Lower leg skin (tissue), 3 donors: ENCODE results near the gene CHKA.

ENCODE experiments used
- POLR2A ChIP-seq, 2 donors: fragments of 450-650 bp; IDR thresholded peaks; one replicate each; pipeline ENCODE4 v1.6.1; 2016 to 2017; ENCODE audit warnings: antibody characterized with exemption in 2 of 2, mild to moderate bottlenecking in 1 of 2, moderate library complexity in 1 of 2
- TF ChIP-seq, protein P1 (sequence below), 3 donors: fragments of 450-650 bp; IDR thresholded peaks; one replicate each; pipeline ENCODE4 v1.5.1; 2016; ENCODE audit warnings: antibody characterized with exemption in 3 of 3, mild to moderate bottlenecking in 3 of 3, moderate library complexity in 2 of 3

DNA sequence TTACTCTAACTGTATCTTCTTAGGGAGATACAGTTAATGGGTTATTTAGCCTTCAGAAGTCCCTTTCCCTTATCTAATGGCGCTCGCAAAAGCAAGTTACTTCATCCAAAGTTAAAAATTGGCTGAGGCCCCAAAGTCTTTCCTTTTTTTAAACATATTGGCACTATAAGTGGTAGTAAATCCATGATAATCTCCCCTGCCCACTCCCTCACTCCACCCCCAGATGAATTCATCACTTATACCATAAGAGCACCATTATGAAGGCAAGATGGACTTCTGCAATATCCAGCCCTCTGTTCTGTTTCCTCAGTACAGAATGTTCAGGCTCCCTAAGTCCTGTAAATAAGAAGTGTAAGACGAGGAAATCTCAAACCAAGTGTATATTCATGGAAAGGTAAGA lies 37.7 kb downstream of the CHKA start:
- TF ChIP-seq, protein P1, sequence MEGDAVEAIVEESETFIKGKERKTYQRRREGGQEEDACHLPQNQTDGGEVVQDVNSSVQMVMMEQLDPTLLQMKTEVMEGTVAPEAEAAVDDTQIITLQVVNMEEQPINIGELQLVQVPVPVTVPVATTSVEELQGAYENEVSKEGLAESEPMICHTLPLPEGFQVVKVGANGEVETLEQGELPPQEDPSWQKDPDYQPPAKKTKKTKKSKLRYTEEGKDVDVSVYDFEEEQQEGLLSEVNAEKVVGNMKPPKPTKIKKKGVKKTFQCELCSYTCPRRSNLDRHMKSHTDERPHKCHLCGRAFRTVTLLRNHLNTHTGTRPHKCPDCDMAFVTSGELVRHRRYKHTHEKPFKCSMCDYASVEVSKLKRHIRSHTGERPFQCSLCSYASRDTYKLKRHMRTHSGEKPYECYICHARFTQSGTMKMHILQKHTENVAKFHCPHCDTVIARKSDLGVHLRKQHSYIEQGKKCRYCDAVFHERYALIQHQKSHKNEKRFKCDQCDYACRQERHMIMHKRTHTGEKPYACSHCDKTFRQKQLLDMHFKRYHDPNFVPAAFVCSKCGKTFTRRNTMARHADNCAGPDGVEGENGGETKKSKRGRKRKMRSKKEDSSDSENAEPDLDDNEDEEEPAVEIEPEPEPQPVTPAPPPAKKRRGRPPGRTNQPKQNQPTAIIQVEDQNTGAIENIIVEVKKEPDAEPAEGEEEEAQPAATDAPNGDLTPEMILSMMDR (IDR thresholded peaks at IDR 0.05): no peak
- TF ChIP-seq POLR2A (IDR thresholded peaks at IDR 0.05): no peak
